ENCODE results near the gene CASP14.

DNA sequence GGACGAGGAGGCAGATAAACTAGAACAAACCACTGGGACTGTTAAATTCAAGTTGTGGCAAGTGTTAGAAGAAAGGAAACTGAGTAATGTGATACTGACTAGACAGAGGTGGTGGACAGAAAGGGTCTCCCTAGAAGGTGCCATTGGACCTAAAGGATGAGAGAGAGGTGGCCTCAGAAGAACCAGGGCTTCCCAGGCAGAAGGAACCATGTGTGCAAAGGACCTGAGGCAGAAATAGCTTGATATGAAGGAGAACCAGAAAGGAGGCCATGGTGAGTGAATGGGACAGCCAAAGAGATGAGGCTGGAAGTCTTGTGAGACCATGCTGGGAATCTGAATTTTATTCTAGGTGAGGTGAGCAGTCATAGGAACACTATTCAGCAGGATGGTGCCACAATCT is 55.1 kb downstream of the CASP14 start:
- TF ChIP-seq SIN3A (conservative IDR thresholded peaks at IDR 0.05 in 1 of 2, IDR thresholded peaks at IDR 0.05 in 1 of 2; ENCODE audit: low read depth in 1 of 2, low read length in 2 of 2) (no peak), TAF1 (IDR thresholded peaks at IDR 0.05; ENCODE audit: low read depth, low read length) (no peak), RAD21 (IDR thresholded peaks at IDR 0.05 in 1 of 2, conservative IDR thresholded peaks at IDR 0.05 in 1 of 2; ENCODE audit: low read depth in 2 of 2, low read length in 2 of 2) (no peak), POLR2AphosphoS5 (IDR thresholded peaks at IDR 0.05; ENCODE audit: low read depth, low read length) (no peak), CBX8 (IDR thresholded peaks at IDR 0.05; ENCODE audit: borderline replicate concordance, low read depth, low read length) (no peak), HDAC2 (IDR thresholded peaks at IDR 0.05; ENCODE audit: borderline replicate concordance in 1 of 2, low read depth in 2 of 2, low read length in 2 of 2) (no peak)
- TF ChIP-seq, protein P1, sequence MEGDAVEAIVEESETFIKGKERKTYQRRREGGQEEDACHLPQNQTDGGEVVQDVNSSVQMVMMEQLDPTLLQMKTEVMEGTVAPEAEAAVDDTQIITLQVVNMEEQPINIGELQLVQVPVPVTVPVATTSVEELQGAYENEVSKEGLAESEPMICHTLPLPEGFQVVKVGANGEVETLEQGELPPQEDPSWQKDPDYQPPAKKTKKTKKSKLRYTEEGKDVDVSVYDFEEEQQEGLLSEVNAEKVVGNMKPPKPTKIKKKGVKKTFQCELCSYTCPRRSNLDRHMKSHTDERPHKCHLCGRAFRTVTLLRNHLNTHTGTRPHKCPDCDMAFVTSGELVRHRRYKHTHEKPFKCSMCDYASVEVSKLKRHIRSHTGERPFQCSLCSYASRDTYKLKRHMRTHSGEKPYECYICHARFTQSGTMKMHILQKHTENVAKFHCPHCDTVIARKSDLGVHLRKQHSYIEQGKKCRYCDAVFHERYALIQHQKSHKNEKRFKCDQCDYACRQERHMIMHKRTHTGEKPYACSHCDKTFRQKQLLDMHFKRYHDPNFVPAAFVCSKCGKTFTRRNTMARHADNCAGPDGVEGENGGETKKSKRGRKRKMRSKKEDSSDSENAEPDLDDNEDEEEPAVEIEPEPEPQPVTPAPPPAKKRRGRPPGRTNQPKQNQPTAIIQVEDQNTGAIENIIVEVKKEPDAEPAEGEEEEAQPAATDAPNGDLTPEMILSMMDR (IDR thresholded peaks at IDR 0.05; ENCODE audit: control extremely low read depth in 1 of 3, insufficient read depth in 1 of 3, low read depth in 1 of 3, low read length in 3 of 3) = no peak
- TF ChIP-seq, protein P2, sequence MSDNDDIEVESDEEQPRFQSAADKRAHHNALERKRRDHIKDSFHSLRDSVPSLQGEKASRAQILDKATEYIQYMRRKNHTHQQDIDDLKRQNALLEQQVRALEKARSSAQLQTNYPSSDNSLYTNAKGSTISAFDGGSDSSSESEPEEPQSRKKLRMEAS (IDR thresholded peaks at IDR 0.05) = no peak
